HepG2 (cell line): ENCODE measurements around the gene SOAT2. TPM values are rescaled to one million over a fixed set of nuclear protein-coding genes. Genes with fewer than 3 reads are reported as not detected.
A peak's percentile ranks its signal among the peaks of the same experiment; 100 is the strongest.

Source experiments
- ASH2L ChIP-seq: fragments of 300-600, 200-600 bp; sonication (generic); IDR thresholded peaks from 2 replicates; pipeline ENCODE4 v1.7.0; 2017; ENCODE audit warnings: low read depth, mild to moderate bottlenecking, moderate library complexity, mixed read lengths, low read length; ENCODE audit not compliant: insufficient read length
- ATAD3A ChIP-seq: sonication (generic); formaldehyde crosslinking; IDR thresholded peaks from 2 replicates; pipeline ENCODE4 v1.4.0; 2020; ENCODE audit warnings: missing genetic modification reagents
- CCDC6 ChIP-seq: sonication (generic); formaldehyde crosslinking; IDR thresholded peaks from 2 replicates; pipeline ENCODE4 v1.8.1; 2022; ENCODE audit warnings: mild to moderate bottlenecking, missing genetic modification reagents, moderate library complexity
- FOSL2 ChIP-seq: sonication (generic); formaldehyde crosslinking; IDR thresholded peaks from 2 replicates; pipeline ENCODE4 v1.4.0; 2020; ENCODE audit warnings: missing genetic modification reagents
- HDAC1 ChIP-seq: sonication (generic); formaldehyde crosslinking; IDR thresholded peaks from 2 replicates; pipeline ENCODE4 v1.5.1; 2020; ENCODE audit warnings: mild to moderate bottlenecking, missing genetic modification reagents
- KMT2B ChIP-seq: IDR thresholded peaks from 2 replicates; pipeline ENCODE4 v1.6.1; 2016; ENCODE audit warnings: missing genetic modification reagents, missing compliant biosample characterization
- LCORL ChIP-seq, 2 experiments: fragments of 450-650 bp in 1 of 2; sonication (generic) in 1 of 2; formaldehyde crosslinking in 1 of 2; IDR thresholded peaks; 2 replicates each; pipeline versions ENCODE4 v1.5.0 to v1.6.1; 2017 to 2020; ENCODE audit warnings: antibody characterized with exemption in 1 of 2, missing genetic modification reagents in 1 of 2
- MIER3 ChIP-seq: IDR thresholded peaks from 2 replicates; pipeline ENCODE4 v1.6.1; 2016; ENCODE audit warnings: missing compliant biosample characterization, borderline replicate concordance
- NAIF1 ChIP-seq: sonication (generic); formaldehyde crosslinking; IDR thresholded peaks from 2 replicates; pipeline ENCODE4 v1.5.0; 2020; ENCODE audit warnings: mild to moderate bottlenecking, missing genetic modification reagents, borderline replicate concordance
- NCOA2 ChIP-seq: sonication (generic); formaldehyde crosslinking; IDR thresholded peaks from 2 replicates; pipeline ENCODE4 v1.8.0; 2022; ENCODE audit warnings: inconsistent platforms
- POLR2G ChIP-seq: fragments of 200-400 bp; formaldehyde crosslinking; IDR thresholded peaks from 2 replicates; pipeline ENCODE4 v1.6.1; 2018; ENCODE audit warnings: mild to moderate bottlenecking, low read depth, low read length, moderate library complexity
- REST ChIP-seq, 2 experiments: IDR thresholded peaks; 2 replicates each; pipeline ENCODE4 v1.6.1; 2011 to 2012; ENCODE audit warnings: low read length in 2 of 2, borderline replicate concordance in 1 of 2, low read depth in 1 of 2, mild to moderate bottlenecking in 1 of 2, moderate library complexity in 1 of 2
- RXRA ChIP-seq: sonication (generic); formaldehyde crosslinking; IDR thresholded peaks from 2 replicates; pipeline ENCODE4 v1.5.1; 2020; ENCODE audit warnings: missing genetic modification reagents
- SIN3A ChIP-seq: IDR thresholded peaks from 2 replicates; pipeline ENCODE4 v1.6.1; 2011; ENCODE audit warnings: low read depth, mild to moderate bottlenecking, control low read depth, low read length, borderline replicate concordance
- TAF1 ChIP-seq: sonication (generic); formaldehyde crosslinking; IDR thresholded peaks from 2 replicates; pipeline ENCODE4 v1.4.0; 2020; ENCODE audit warnings: missing genetic modification reagents
- TARDBP ChIP-seq: sonication (generic); formaldehyde crosslinking; IDR thresholded peaks from 2 replicates; pipeline ENCODE4 v1.8.0; 2022; ENCODE audit warnings: mild to moderate bottlenecking, missing genetic modification reagents
- THAP11 ChIP-seq: IDR thresholded peaks from 2 replicates; pipeline ENCODE4 v1.6.1; 2016; ENCODE audit warnings: missing biosample characterization, missing genetic modification reagents
- ZBTB20 ChIP-seq: sonication (generic); formaldehyde crosslinking; IDR thresholded peaks from 2 replicates; pipeline ENCODE4 v1.8.1; 2023; ENCODE audit warnings: missing genetic modification reagents, low read depth, mild to moderate bottlenecking, borderline replicate concordance
- ZBTB25 ChIP-seq: IDR thresholded peaks from 2 replicates; pipeline ENCODE4 v1.6.1; 2018; ENCODE audit warnings: missing genetic modification reagents
- ZNF230 ChIP-seq: sonication (generic); formaldehyde crosslinking; IDR thresholded peaks from 2 replicates; pipeline ENCODE4 v1.4.0; 2020; ENCODE audit warnings: mild to moderate bottlenecking, missing genetic modification reagents
- ZNF333 ChIP-seq: sonication (generic); formaldehyde crosslinking; IDR thresholded peaks from 2 replicates; pipeline ENCODE4 v1.4.0; 2020; ENCODE audit warnings: mild to moderate bottlenecking, missing genetic modification reagents, borderline replicate concordance
- ZNF33B ChIP-seq: sonication (generic); formaldehyde crosslinking; IDR thresholded peaks from 2 replicates; pipeline ENCODE4 v1.5.1; 2020; ENCODE audit warnings: mild to moderate bottlenecking, missing genetic modification reagents
- ZNF350 ChIP-seq: sonication (generic); formaldehyde crosslinking; IDR thresholded peaks from 2 replicates; pipeline ENCODE4 v1.4.0; 2020; ENCODE audit warnings: mild to moderate bottlenecking, low read depth, missing genetic modification reagents, borderline replicate concordance
- ZNF619 ChIP-seq: sonication (generic); formaldehyde crosslinking; IDR thresholded peaks from 2 replicates; pipeline ENCODE4 v1.4.0; 2020; ENCODE audit warnings: mild to moderate bottlenecking, missing genetic modification reagents
- ZNF83 ChIP-seq: sonication (generic); formaldehyde crosslinking; IDR thresholded peaks from 2 replicates; pipeline ENCODE4 v1.4.0; 2020; ENCODE audit warnings: missing genetic modification reagents, mild to moderate bottlenecking, borderline replicate concordance
- ZNF891 ChIP-seq: sonication (generic); formaldehyde crosslinking; IDR thresholded peaks from 2 replicates; pipeline ENCODE4 v1.5.0; 2020; ENCODE audit warnings: mild to moderate bottlenecking, missing genetic modification reagents
- polyA plus RNA-seq, 8 experiments: library from polyadenylated mRNA; depleted of rRNA in 3 of 8; stranded (reverse) in 7 of 8; unstranded in 1 of 8; fragments of >200 nt; fragmentation: Illumina TruSeq in 4 of 8; extraction: Trizol in 4 of 8; gene quantifications; 2 replicates each; pipeline versions ENCODE4 v1.2.1 to v1.2.3, GENCODE V29; 2011 to 2016; ENCODE audit warnings: low read depth in 4 of 8, missing spikeins in 1 of 8, mixed read lengths in 1 of 8; ENCODE audit not compliant: insufficient read depth in 1 of 8
- total RNA-seq, 5 experiments: library from RNA; depleted of rRNA; stranded (reverse); fragments of >200 nt; fragmentation: Illumina TruSeq; extraction: Trizol; gene quantifications; 2 replicates each; pipeline ENCODE4 v1.2.3, GENCODE V29; 2016; ENCODE audit warnings: low read depth in 1 of 5

Gene SOAT2
- total and polyA plus RNA-seq, 2 of the 13 experiments (the other 11 are each of a cell fraction or from before 2014, with no cell fraction given): 14.9 to 108 TPM

DNA sequence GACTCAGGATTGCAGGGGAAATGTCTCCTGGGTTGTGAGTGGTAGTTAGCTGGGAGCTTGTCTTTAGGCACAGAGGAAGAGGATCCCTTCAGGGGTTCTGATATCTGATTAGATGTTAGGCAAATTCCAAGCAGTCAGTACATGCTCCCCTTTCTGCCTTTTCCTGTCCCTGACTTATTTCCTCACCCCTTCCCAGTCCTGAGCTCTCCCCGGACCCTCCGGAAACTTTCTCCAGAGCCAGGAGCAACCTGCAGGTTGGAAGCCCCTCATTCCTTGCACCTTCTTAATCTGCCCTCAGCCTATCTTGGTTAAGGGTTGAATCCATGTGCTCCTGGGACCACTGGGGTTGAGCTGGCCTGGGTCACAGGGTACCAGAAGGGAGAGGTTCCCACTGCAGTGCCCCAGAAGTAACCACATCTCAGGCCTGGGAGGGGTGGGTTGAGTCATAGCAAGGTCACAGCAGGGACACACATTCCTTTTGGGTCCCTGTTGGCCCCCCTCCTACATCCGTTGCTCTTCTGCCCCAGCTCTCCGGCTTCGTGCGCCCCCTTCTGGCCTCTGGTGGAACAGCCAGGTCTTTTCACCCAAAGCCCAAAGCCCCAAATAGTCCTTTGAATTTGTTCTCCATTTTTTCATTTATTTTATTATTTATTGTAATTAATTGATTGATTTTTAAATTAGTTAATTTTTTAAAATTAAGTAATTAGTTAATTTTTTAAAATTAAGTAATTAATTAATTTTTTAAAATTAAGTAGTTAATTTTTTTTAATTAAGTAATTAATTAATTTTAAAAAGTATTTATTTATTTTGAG lies 4.0 kb upstream of the SOAT2 start (continued):
- TF ChIP-seq REST (IDR thresholded peaks at IDR 0.05; ENCODE audit: borderline replicate concordance in 1 of 2, low read depth in 1 of 2, low read length in 2 of 2) (no peak), ZNF333 (CRISPR knock-in tag) (no peak), ZNF83 (CRISPR knock-in tag) (no peak), NCOA2 (CRISPR knock-in tag) (peak; percentile 34; the same call in 1 of the 2 replicates), ZNF33B (no peak), POLR2G (peak; percentile 39; the same call in 1 of the 2 replicates), NAIF1 (CRISPR knock-in tag) (no peak), SIN3A (no peak), HDAC1 (CRISPR knock-in tag) (0 out of 2 replicates have a peak, but pooled peaks have one; percentile 35), CCDC6 (CRISPR knock-in tag) (peak; percentile 67), ZNF619 (CRISPR knock-in tag) (no peak), ATAD3A (CRISPR knock-in tag) (no peak), MIER3 (CRISPR knock-in tag) (peak; percentile 34; the same call in 1 of the 2 replicates), ZNF891 (CRISPR knock-in tag) (0 out of 2 replicates have a peak, but pooled peaks have one; percentile 37), ZNF350 (CRISPR knock-in tag) (no peak), ZBTB20 (CRISPR knock-in tag) (no peak), TARDBP (no peak), ASH2L (peak; percentile 37), LCORL (IDR thresholded peaks at IDR 0.05) (0 out of 2 replicates have a peak, but pooled peaks have one; percentile 10), LCORL (CRISPR knock-in tag; IDR thresholded peaks at IDR 0.05) (peak; percentile 87), ZNF230 (CRISPR knock-in tag) (peak; percentile 50; the same call in 1 of the 2 replicates), ZBTB25 (peak; percentile 51; the same call in 1 of the 2 replicates), TAF1 (CRISPR knock-in tag) (0 out of 2 replicates have a peak, but pooled peaks have one; percentile 22), KMT2B (peak; percentile 14; the same call in 1 of the 2 replicates), FOSL2 (CRISPR knock-in tag) (peak; percentile 94), THAP11 (CRISPR knock-in tag) (0 out of 2 replicates have a peak, but pooled peaks have one; percentile 25), RXRA (CRISPR knock-in tag) (peak; percentile 98)
